ENCODE data around the gene SMAD2.

- TF ChIP-seq CTCF (IDR thresholded peaks at IDR 0.05) (no peak), POLR2A (IDR thresholded peaks at IDR 0.05) (no peak), POLR2AphosphoS5 (IDR thresholded peaks at IDR 0.05) (no peak)
Observed at GRCh38 chr18:47908592-47908991, 21.9 kb downstream of the SMAD2 start.
